WTC11 (cell line): Measurements from ENCODE around the gene HFE. TPM values are rescaled to one million over a fixed set of nuclear protein-coding genes. Genes with fewer than 3 reads are reported as not detected.

Experiments used
- ATAC-seq: fragments of 200-7000 bp; cut with Tn5 transposase; 2 replicates; pipeline ENCODE4 v1.10.0; 2021; ENCODE audit warnings: mild to moderate bottlenecking, moderate library complexity
- CTCF ChIA-PET: fragments of 300-600 bp; sonication (Branson Sonifier 250); formaldehyde crosslinking; loops from one replicate; lab custom pipeline; 2021; ENCODE audit warnings: antibody characterized with exemption; lab: Charles Lee
- POLR2A ChIA-PET: fragments of 350-600 bp; sonication (Branson Sonifier 250); formaldehyde crosslinking; loops from one replicate; lab custom pipeline; 2021; ENCODE audit warnings: antibody characterized with exemption; lab: Charles Lee
- DNase-seq: peaks from one replicate; pipeline ENCODE4 v3.0.0; 2021; ENCODE audit warnings: low spot score
- H3K27ac Mint-ChIP-seq: 2 replicates; pipeline ENCODE4 v1.8.0; 2021; ENCODE audit warnings: mixed read lengths
- H3K27me3 Mint-ChIP-seq: 2 replicates; pipeline ENCODE4 v1.8.0; 2021; ENCODE audit warnings: low read depth, mild to moderate bottlenecking, moderate library complexity, mixed read lengths
- H3K36me3 Mint-ChIP-seq: 2 replicates; pipeline ENCODE4 v1.8.0; 2021; ENCODE audit warnings: mixed read lengths
- H3K4me1 Mint-ChIP-seq: 2 replicates; pipeline ENCODE4 v1.8.0; 2022; ENCODE audit warnings: mixed read lengths
- H3K4me3 Mint-ChIP-seq: 2 replicates; pipeline ENCODE4 v1.8.0; 2021; ENCODE audit warnings: mild to moderate bottlenecking, moderate library complexity, mixed read lengths
- H3K9me3 Mint-ChIP-seq: 2 replicates; pipeline ENCODE4 v1.8.0; 2021; ENCODE audit warnings: mixed read lengths
- ATF1 ChIP-seq: sonication (generic); formaldehyde crosslinking; IDR thresholded peaks from 2 replicates; pipeline ENCODE4 v1.8.1; 2023; ENCODE audit warnings: mild to moderate bottlenecking, moderate library complexity, missing genetic modification reagents
- FOXJ3 ChIP-seq: sonication (generic); formaldehyde crosslinking; IDR thresholded peaks from 2 replicates; pipeline ENCODE4 v1.9.0; 2021; ENCODE audit warnings: missing genetic modification reagents, mild to moderate bottlenecking, borderline replicate concordance
- FOXK1 ChIP-seq: sonication (generic); formaldehyde crosslinking; IDR thresholded peaks from 2 replicates; pipeline ENCODE4 v1.8.0; 2022; ENCODE audit warnings: mild to moderate bottlenecking, moderate library complexity, missing genetic modification reagents
- FOXP1 ChIP-seq: sonication (generic); formaldehyde crosslinking; IDR thresholded peaks from 2 replicates; pipeline ENCODE4 v1.8.0; 2022; ENCODE audit warnings: missing genetic modification reagents, mild to moderate bottlenecking, moderate library complexity, borderline replicate concordance
- GABPB1 ChIP-seq: sonication (generic); formaldehyde crosslinking; IDR thresholded peaks from 2 replicates; pipeline ENCODE4 v1.8.1; 2023; ENCODE audit warnings: mild to moderate bottlenecking, missing genetic modification reagents
- HMGA2 ChIP-seq: fragments of 250-450 bp; sonication (Bioruptor Pico); IDR thresholded peaks from 2 replicates; pipeline ENCODE4 v1.4.0; 2021; ENCODE audit warnings: mild to moderate bottlenecking, moderate library complexity
- NFE2L1 ChIP-seq: sonication (generic); formaldehyde crosslinking; IDR thresholded peaks from 2 replicates; pipeline ENCODE4 v1.8.1; 2023; ENCODE audit warnings: missing genetic modification reagents
- OVOL2 ChIP-seq: fragments of 250-450 bp; sonication (Bioruptor Pico); IDR thresholded peaks from 2 replicates; pipeline ENCODE4 v1.9.0; 2021; ENCODE audit warnings: mild to moderate bottlenecking, borderline replicate concordance
- SMAD4 ChIP-seq: sonication (generic); formaldehyde crosslinking; IDR thresholded peaks from 2 replicates; pipeline ENCODE4 v1.8.0; 2022; ENCODE audit warnings: mild to moderate bottlenecking, missing genetic modification reagents
- SOX15 ChIP-seq: fragments of 250-450 bp; sonication (Bioruptor Pico); IDR thresholded peaks from 2 replicates; pipeline ENCODE4 v1.9.0; 2021; ENCODE audit warnings: mild to moderate bottlenecking
- SP1 ChIP-seq: sonication (generic); formaldehyde crosslinking; conservative IDR thresholded peaks from 2 replicates; pipeline ENCODE4 v1.8.1; 2022; ENCODE audit warnings: missing genetic modification reagents
- TEAD4 ChIP-seq: sonication (generic); formaldehyde crosslinking; IDR thresholded peaks from 2 replicates; pipeline ENCODE4 v1.8.0; 2022; ENCODE audit warnings: mild to moderate bottlenecking, missing genetic modification reagents
- ZBTB21 ChIP-seq: sonication (generic); formaldehyde crosslinking; IDR thresholded peaks from 2 replicates; pipeline ENCODE4 v1.8.1; 2023; ENCODE audit warnings: mild to moderate bottlenecking, missing genetic modification reagents, borderline replicate concordance
- ZNF121 ChIP-seq: sonication (generic); formaldehyde crosslinking; IDR thresholded peaks from 2 replicates; pipeline ENCODE4 v1.8.0; 2023; ENCODE audit warnings: missing genetic modification reagents
- ZNF263 ChIP-seq: sonication (generic); formaldehyde crosslinking; IDR thresholded peaks from 2 replicates; pipeline ENCODE4 v1.8.1; 2022; ENCODE audit warnings: low read depth, mild to moderate bottlenecking, moderate library complexity, missing genetic modification reagents
- ZNF423 ChIP-seq: fragments of 250-450 bp; sonication (Bioruptor Pico); IDR thresholded peaks from 2 replicates; pipeline ENCODE4 v2.1.2; 2022; ENCODE audit warnings: mild to moderate bottlenecking, moderate library complexity
- total RNA-seq: library from RNA; stranded (reverse); gene quantifications from 3 replicates; pipeline ENCODE4 v1.2.3, GENCODE V29; 2021
- TF ChIP-seq, protein P1 (sequence below): sonication (generic); formaldehyde crosslinking; IDR thresholded peaks from 2 replicates; pipeline ENCODE4 v1.8.1; 2022; ENCODE audit warnings: mild to moderate bottlenecking, missing genetic modification reagents, moderate library complexity, borderline replicate concordance
- TF ChIP-seq, protein P2 (sequence below): sonication (generic); formaldehyde crosslinking; IDR thresholded peaks from 2 replicates; pipeline ENCODE4 v1.8.1; 2023; ENCODE audit warnings: mild to moderate bottlenecking, missing genetic modification reagents, borderline replicate concordance
- TF ChIP-seq, protein P3 (sequence below): sonication (generic); formaldehyde crosslinking; IDR thresholded peaks from 2 replicates; pipeline ENCODE4 v1.8.0; 2023; ENCODE audit warnings: missing genetic modification reagents
- TF ChIP-seq, protein P4 (sequence below): sonication (generic); formaldehyde crosslinking; IDR thresholded peaks from 2 replicates; pipeline ENCODE4 v1.8.1; 2022; ENCODE audit warnings: low read depth, missing genetic modification reagents, borderline replicate concordance
- TF ChIP-seq, protein P5 (sequence below): sonication (generic); formaldehyde crosslinking; IDR thresholded peaks from 2 replicates; pipeline ENCODE4 v1.8.1; 2023; ENCODE audit warnings: mild to moderate bottlenecking, missing genetic modification reagents

The HFE gene
- total RNA-seq, 1 experiment from 2014 or later, result 1.9 TPM

DNA sequence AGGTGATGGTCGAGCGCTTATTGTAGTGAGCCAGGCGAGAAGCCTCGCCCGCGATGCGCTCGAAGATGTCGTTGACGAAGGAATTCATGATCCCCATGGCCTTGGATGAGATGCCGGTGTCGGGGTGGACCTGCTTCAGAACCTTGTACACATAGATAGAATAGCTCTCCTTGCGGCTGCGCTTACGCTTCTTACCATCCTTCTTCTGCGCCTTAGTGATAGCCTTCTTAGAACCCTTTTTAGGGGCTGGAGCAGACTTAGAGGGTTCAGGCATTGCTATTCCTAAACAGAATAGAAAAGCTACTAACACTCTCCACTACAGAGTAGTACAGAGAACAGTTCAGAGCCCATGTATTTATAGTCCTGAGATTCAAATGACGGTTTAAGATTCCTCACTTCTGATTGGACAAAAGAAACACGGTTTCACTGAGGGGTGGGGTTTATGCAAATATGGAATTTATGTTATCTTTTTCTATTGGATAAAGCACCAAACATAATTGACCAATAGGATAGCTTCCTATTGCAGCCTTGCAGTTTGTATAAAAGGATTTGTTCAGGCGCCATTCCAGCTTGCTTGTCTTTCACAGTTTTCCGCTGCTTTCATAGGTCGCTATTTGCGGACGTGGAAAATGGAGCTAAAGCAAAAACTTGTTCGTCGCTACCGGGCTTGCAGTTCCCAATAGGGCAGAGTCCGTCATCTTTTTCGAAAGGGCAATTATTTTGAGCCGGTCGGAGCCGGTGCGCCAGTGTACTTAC lies 43.7 kb upstream of the HFE start (continued):
- TF ChIP-seq, protein P1, sequence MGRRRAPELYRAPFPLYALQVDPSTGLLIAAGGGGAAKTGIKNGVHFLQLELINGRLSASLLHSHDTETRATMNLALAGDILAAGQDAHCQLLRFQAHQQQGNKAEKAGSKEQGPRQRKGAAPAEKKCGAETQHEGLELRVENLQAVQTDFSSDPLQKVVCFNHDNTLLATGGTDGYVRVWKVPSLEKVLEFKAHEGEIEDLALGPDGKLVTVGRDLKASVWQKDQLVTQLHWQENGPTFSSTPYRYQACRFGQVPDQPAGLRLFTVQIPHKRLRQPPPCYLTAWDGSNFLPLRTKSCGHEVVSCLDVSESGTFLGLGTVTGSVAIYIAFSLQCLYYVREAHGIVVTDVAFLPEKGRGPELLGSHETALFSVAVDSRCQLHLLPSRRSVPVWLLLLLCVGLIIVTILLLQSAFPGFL, result no peak
- no peak for TF ChIP-seq FOXP1 (CRISPR knock-in tag)
- TF ChIP-seq SOX15 (CRISPR knock-in tag), result no peak
- no peak for TF ChIP-seq NFE2L1 (CRISPR knock-in tag)
- no peak for TF ChIP-seq HMGA2 (CRISPR knock-in tag)
- peak; percentile 13; the same call in 1 of the 2 replicates for TF ChIP-seq GABPB1 (CRISPR knock-in tag)
- TF ChIP-seq, protein P2, sequence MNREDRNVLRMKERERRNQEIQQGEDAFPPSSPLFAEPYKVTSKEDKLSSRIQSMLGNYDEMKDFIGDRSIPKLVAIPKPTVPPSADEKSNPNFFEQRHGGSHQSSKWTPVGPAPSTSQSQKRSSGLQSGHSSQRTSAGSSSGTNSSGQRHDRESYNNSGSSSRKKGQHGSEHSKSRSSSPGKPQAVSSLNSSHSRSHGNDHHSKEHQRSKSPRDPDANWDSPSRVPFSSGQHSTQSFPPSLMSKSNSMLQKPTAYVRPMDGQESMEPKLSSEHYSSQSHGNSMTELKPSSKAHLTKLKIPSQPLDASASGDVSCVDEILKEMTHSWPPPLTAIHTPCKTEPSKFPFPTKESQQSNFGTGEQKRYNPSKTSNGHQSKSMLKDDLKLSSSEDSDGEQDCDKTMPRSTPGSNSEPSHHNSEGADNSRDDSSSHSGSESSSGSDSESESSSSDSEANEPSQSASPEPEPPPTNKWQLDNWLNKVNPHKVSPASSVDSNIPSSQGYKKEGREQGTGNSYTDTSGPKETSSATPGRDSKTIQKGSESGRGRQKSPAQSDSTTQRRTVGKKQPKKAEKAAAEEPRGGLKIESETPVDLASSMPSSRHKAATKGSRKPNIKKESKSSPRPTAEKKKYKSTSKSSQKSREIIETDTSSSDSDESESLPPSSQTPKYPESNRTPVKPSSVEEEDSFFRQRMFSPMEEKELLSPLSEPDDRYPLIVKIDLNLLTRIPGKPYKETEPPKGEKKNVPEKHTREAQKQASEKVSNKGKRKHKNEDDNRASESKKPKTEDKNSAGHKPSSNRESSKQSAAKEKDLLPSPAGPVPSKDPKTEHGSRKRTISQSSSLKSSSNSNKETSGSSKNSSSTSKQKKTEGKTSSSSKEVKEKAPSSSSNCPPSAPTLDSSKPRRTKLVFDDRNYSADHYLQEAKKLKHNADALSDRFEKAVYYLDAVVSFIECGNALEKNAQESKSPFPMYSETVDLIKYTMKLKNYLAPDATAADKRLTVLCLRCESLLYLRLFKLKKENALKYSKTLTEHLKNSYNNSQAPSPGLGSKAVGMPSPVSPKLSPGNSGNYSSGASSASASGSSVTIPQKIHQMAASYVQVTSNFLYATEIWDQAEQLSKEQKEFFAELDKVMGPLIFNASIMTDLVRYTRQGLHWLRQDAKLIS, result no peak
- TF ChIP-seq OVOL2 (CRISPR knock-in tag), result no peak
- no peak for TF ChIP-seq ATF1 (CRISPR knock-in tag)

DNA sequence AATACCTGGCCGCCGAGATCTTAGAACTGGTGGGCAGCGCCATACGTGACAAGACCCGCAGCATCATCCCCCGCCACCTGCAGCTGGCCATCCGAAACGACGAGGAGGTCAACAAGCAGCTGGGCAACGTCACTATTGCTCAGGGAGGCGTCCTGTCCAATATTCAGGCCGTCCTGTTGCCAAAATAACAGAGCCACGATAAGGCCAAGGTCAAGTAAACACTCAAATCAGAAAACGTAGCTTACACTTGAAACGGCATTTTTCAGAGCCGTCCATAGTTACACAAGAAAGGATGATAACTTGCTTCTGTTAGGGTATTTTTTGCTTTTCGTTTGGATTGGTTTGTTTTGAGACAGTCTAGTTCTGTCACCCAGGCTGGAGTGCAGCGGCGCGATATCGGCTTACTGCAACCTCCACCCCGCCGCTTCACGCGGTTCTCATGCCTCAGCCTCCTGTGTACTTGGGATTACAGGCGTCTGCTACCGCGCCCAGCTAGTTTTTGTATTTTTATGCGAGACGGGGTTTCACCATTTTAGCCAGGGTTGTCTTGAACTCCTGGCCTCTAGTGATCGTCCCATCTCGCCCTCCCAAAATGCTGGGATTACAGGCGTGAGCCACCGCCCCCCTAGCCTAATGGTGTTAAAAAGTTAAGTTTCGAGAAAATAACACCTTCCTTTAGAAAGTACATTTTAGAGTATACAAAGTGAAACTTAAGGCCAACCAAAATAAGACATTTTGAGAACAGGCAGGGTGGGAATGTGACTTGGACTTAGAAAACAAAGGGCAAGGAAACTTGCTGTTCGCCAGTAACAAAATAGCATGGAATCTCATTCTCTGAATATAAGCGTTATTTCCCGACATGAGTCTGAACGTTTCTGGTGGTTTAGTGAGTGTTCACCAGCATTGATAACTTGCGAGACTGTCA lies 42.8 kb upstream of the HFE start:
- no peak for TF ChIP-seq ZNF263 (CRISPR knock-in tag)
- TF ChIP-seq, protein P3, sequence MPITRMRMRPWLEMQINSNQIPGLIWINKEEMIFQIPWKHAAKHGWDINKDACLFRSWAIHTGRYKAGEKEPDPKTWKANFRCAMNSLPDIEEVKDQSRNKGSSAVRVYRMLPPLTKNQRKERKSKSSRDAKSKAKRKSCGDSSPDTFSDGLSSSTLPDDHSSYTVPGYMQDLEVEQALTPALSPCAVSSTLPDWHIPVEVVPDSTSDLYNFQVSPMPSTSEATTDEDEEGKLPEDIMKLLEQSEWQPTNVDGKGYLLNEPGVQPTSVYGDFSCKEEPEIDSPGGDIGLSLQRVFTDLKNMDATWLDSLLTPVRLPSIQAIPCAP (CRISPR knock-in tag), result no peak
- TF ChIP-seq ZBTB21, result no peak
- TF ChIP-seq SOX15 (CRISPR knock-in tag), result no peak
- no peak for TF ChIP-seq HMGA2 (CRISPR knock-in tag)
- TF ChIP-seq, protein P4, sequence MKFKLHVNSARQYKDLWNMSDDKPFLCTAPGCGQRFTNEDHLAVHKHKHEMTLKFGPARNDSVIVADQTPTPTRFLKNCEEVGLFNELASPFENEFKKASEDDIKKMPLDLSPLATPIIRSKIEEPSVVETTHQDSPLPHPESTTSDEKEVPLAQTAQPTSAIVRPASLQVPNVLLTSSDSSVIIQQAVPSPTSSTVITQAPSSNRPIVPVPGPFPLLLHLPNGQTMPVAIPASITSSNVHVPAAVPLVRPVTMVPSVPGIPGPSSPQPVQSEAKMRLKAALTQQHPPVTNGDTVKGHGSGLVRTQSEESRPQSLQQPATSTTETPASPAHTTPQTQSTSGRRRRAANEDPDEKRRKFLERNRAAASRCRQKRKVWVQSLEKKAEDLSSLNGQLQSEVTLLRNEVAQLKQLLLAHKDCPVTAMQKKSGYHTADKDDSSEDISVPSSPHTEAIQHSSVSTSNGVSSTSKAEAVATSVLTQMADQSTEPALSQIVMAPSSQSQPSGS (CRISPR knock-in tag), result no peak
- TF ChIP-seq SMAD4 (CRISPR knock-in tag), result no peak
- TF ChIP-seq, protein P5, sequence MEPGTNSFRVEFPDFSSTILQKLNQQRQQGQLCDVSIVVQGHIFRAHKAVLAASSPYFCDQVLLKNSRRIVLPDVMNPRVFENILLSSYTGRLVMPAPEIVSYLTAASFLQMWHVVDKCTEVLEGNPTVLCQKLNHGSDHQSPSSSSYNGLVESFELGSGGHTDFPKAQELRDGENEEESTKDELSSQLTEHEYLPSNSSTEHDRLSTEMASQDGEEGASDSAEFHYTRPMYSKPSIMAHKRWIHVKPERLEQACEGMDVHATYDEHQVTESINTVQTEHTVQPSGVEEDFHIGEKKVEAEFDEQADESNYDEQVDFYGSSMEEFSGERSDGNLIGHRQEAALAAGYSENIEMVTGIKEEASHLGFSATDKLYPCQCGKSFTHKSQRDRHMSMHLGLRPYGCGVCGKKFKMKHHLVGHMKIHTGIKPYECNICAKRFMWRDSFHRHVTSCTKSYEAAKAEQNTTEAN (CRISPR knock-in tag), result no peak
- no peak for TF ChIP-seq FOXK1 (CRISPR knock-in tag)
- no peak for TF ChIP-seq SP1 (CRISPR knock-in tag)
- no peak for TF ChIP-seq FOXJ3 (CRISPR knock-in tag)
- no peak for TF ChIP-seq ZNF423 (CRISPR knock-in tag)
- no peak for TF ChIP-seq ZNF121 (CRISPR knock-in tag)
- no peak for TF ChIP-seq TEAD4
- peak overlapping the region; percentile 64 for H3K4me3 Mint-ChIP-seq
- peak overlapping the region; percentile 95 for H3K27ac Mint-ChIP-seq

More for the DNA sequence above, 42.8 kb upstream of the HFE start:
- Mint-ChIP-seq H3K9me3 (peaks cover 5% of the 10 kb centered on the region; the same call in 1 of the 2 replicates), H3K27me3 (no peaks in the 10 kb centered on the region), H3K36me3 (0 out of 2 replicates have a peak, but pooled peaks cover 5% of the 10 kb centered on the region), H3K4me1 (peaks cover 42% of the 10 kb centered on the region)
- DNase-seq (no peak), ATAC-seq (no peak)
- ChIA-PET POLR2A (interaction anchor here (0.5 to 10.0 kb wide), 43 partner anchors 12 to 1849 kb away, joined by 3 to 365 read pairs (median 7); a partner anchor contains a TSS), CTCF (interaction anchor here (1.6 kb wide), 1 partner anchor 18 kb away, joined by 5 read pairs; no protein-coding TSS in a partner anchor)
